Cardiac muscle cell (in vitro differentiated cells and primary cell): ENCODE results near the gene CEL. TPM values are rescaled to one million over a fixed set of nuclear protein-coding genes. Genes with fewer than 3 reads are reported as not detected.
"Not testable (repeated sequence)": the region's sequence is repeated elsewhere in the genome, so short reads cannot be mapped to it uniquely, and the experiment has no call there.

Source experiments
- DNase-seq, 2 donors: peaks; one replicate each; pipeline versions ENCODE4 v3.0.0 to v3.0.0-alpha.2; 2010 to 2017; ENCODE audit warnings: low read depth in 1 of 2, low spot score in 1 of 2
- H3K27ac ChIP-seq: fragments of 200-600 bp; sonication (generic); 2 replicates; pipeline ENCODE4 v1.5.1; 2016
- H3K27me3 ChIP-seq: fragments of 200-600 bp; sonication (generic); 2 replicates; pipeline ENCODE4 v1.6.0; 2016; ENCODE audit warnings: control low read depth
- H3K36me3 ChIP-seq: fragments of 200-600 bp; sonication (generic); 2 replicates; pipeline ENCODE4 v1.5.1; 2016; ENCODE audit warnings: control low read depth
- H3K4me1 ChIP-seq: fragments of 200-600 bp; sonication (generic); 2 replicates; pipeline ENCODE4 v1.8.1; 2017; ENCODE audit warnings: low read depth, mild to moderate bottlenecking, mixed run types
- H3K4me3 ChIP-seq: fragments of 200-600 bp; sonication (generic); 2 replicates; pipeline ENCODE4 v1.5.1; 2016; ENCODE audit warnings: mild to moderate bottlenecking
- H3K9me3 ChIP-seq: fragments of 200-600 bp; sonication (generic); 2 replicates; pipeline ENCODE4 v1.5.1; 2017; ENCODE audit warnings: low read depth, mild to moderate bottlenecking, control low read depth
- CTCF ChIP-seq: IDR thresholded peaks from 2 replicates; pipeline ENCODE4 v1.5.1; 2012; ENCODE audit warnings: low read depth, mild to moderate bottlenecking, low read length
- polyA plus RNA-seq: library from polyadenylated mRNA; unstranded; fragments of >200 nt; fragmentation: Nextera tagmentation; extraction: Ambion mirVana; gene quantifications from 2 replicates; pipeline ENCODE4 v1.2.1, GENCODE V29; 2016
- total RNA-seq: library from RNA; depleted of rRNA; stranded (reverse); fragments of >200 nt; gene quantifications from 2 replicates; pipeline ENCODE4 v1.2.3, GENCODE V29; 2016

Gene CEL
- total and polyA plus RNA-seq, 2 experiments from 2014 or later = 0.73 to 1.1 TPM

GRCh38 chr9:133064241-133065069 lies 2.7 kb downstream of the CEL start:
- no peak for DNase-seq
- Histone ChIP-seq H3K4me3 (no peak overlapping the region), H3K9me3 (no peaks in the 10 kb centered on the region), H3K4me1 (peaks cover 18% of the 10 kb centered on the region), H3K27ac (no peak overlapping the region), H3K27me3 (no peaks in the 10 kb centered on the region), H3K36me3 (no peaks in the 10 kb centered on the region)
- no peak for TF ChIP-seq CTCF

GRCh38 chr9:133065070-133065388 lies 3.2 kb downstream of the CEL start:
- Histone ChIP-seq H3K27ac (no peak overlapping the region), H3K27me3 (no peaks in the 10 kb centered on the region), H3K4me1 (peaks cover 12% of the 10 kb centered on the region)

GRCh38 chr9:133066181-133066983 lies 4.6 kb downstream of the CEL start:
- no peak for DNase-seq
- TF ChIP-seq CTCF = no peak
- H3K27ac ChIP-seq = no peak overlapping the region
- no peaks in the 10 kb centered on the region for H3K36me3 ChIP-seq
- peaks cover 2% of the 10 kb centered on the region for H3K4me1 ChIP-seq
- H3K27me3 ChIP-seq = no peaks in the 10 kb centered on the region
- H3K9me3 ChIP-seq = no peaks in the 10 kb centered on the region
- no peak overlapping the region for H3K4me3 ChIP-seq

More at GRCh38 chr9:133065070-133065388, 3.2 kb downstream of the CEL start:
- no peaks in the 10 kb centered on the region for H3K9me3 ChIP-seq
- H3K36me3 ChIP-seq = no peaks in the 10 kb centered on the region
- H3K4me3 ChIP-seq = no peak overlapping the region
- TF ChIP-seq CTCF = no peak
- no peak for DNase-seq

- TF ChIP-seq CTCF = no peak
- no peaks in the 10 kb centered on the region for H3K4me1 ChIP-seq
- H3K27ac ChIP-seq = no peak overlapping the region
- no peak for DNase-seq
- H3K9me3 ChIP-seq = no peaks in the 10 kb centered on the region
- H3K27me3 ChIP-seq = no peaks in the 10 kb centered on the region
- H3K36me3 ChIP-seq = no peaks in the 10 kb centered on the region
- H3K4me3 ChIP-seq = no peak overlapping the region
These were observed 5.2 kb downstream of the CEL start for GRCh38 chr9:133067006-133067405.

GRCh38 chr9:133067813-133068212 lies 6.0 kb downstream of the CEL start:
- no peaks in the 10 kb centered on the region for H3K36me3 ChIP-seq
- H3K4me1 ChIP-seq = no peaks in the 10 kb centered on the region
- H3K27ac ChIP-seq = no peak overlapping the region
- no peaks in the 10 kb centered on the region for H3K27me3 ChIP-seq
- no peak for TF ChIP-seq CTCF
- no peak for DNase-seq
- H3K4me3 ChIP-seq = no peak overlapping the region
- H3K9me3 ChIP-seq = no peaks in the 10 kb centered on the region

GRCh38 chr9:133068431-133068830 lies 6.7 kb downstream of the CEL start:
- H3K4me3 ChIP-seq, H3K27ac ChIP-seq, H3K9me3 ChIP-seq, H3K27me3 ChIP-seq, H3K4me1 ChIP-seq, H3K36me3 ChIP-seq, DNase-seq: not testable (repeated sequence)

- not testable (repeated sequence) for H3K4me3 ChIP-seq, H3K27ac ChIP-seq, DNase-seq, H3K9me3 ChIP-seq, H3K27me3 ChIP-seq, H3K4me1 ChIP-seq, H3K36me3 ChIP-seq
These were observed 8.8 kb downstream of the CEL start for GRCh38 chr9:133070500-133070961.

GRCh38 chr9:133070985-133071384 lies 9.2 kb downstream of the CEL start:
- H3K27me3 ChIP-seq, H3K4me3 ChIP-seq, H3K4me1 ChIP-seq, H3K9me3 ChIP-seq, H3K27ac ChIP-seq, DNase-seq, H3K36me3 ChIP-seq: not testable (repeated sequence)
